Small intestine (tissue), 7 donors: ENCODE data around the gene PSMD5. TPM values are rescaled to one million over a fixed set of nuclear protein-coding genes. Genes with fewer than 3 reads are reported as not detected.
A peak's percentile ranks its signal among the peaks of the same experiment; 100 is the strongest.

Experiments used
- DNase-seq, 2 donors: peaks; one replicate each; pipeline versions ENCODE4 v3.0.0 to v3.0.0-alpha.2; 2013
- FAIRE-seq: peaks from 2 replicates; lab custom pipeline; 2012; peaks lifted over from hg19 to GRCh38; lab: Jason Lieb, UNC
- H3K27ac ChIP-seq, 3 donors: one replicate each; pipeline ENCODE4 v1.5.1; 2013; ENCODE audit warnings: low read length in 2 of 3, mild to moderate bottlenecking in 2 of 3, control low read depth in 1 of 3, inconsistent platforms in 1 of 3, low read depth in 1 of 3, moderate library complexity in 1 of 3
- H3K27me3 ChIP-seq, 3 donors: one replicate each; pipeline ENCODE4 v1.6.1; 2013; ENCODE audit warnings: low read length in 3 of 3, inconsistent platforms in 1 of 3; ENCODE audit not compliant: control insufficient read depth in 3 of 3, insufficient read depth in 3 of 3
- H3K36me3 ChIP-seq, 3 donors: one replicate each; pipeline ENCODE4 v1.6.1; 2013; ENCODE audit warnings: low read length in 3 of 3, inconsistent platforms in 1 of 3, low read depth in 1 of 3, mild to moderate bottlenecking in 1 of 3, moderate library complexity in 1 of 3; ENCODE audit not compliant: control insufficient read depth in 3 of 3, insufficient read depth in 2 of 3
- H3K4me1 ChIP-seq, 3 donors: one replicate each; pipeline ENCODE4 v1.6.1; 2013; ENCODE audit warnings: low read length in 2 of 3, inconsistent platforms in 1 of 3, low read depth in 1 of 3, mild to moderate bottlenecking in 1 of 3, moderate library complexity in 1 of 3; ENCODE audit not compliant: control insufficient read depth in 3 of 3, insufficient read depth in 2 of 3
- H3K4me3 ChIP-seq, 3 donors: one replicate each; pipeline ENCODE4 v1.5.1; 2013; ENCODE audit warnings: low read length in 3 of 3, control low read depth in 1 of 3, inconsistent platforms in 1 of 3, low read depth in 1 of 3, mild to moderate bottlenecking in 1 of 3, moderate library complexity in 1 of 3
- H3K9me3 ChIP-seq, 2 donors: one replicate each; pipeline ENCODE4 v1.6.1; 2013; ENCODE audit warnings: low read depth in 1 of 2, low read length in 1 of 2; ENCODE audit not compliant: control insufficient read depth in 2 of 2, insufficient read depth in 1 of 2
- WGBS, 3 donors: extraction: QIAGEN DNeasy Blood & Tissue Kit; methylation state at CpG; one replicate each; pipeline ENCODE4 v1.1.7; 2013; 5-methylcytosine and 5-hydroxymethylcytosine counted together
- polyA plus RNA-seq, 4 donors: library from polyadenylated mRNA; stranded (reverse) in 3 of 4; unstranded in 1 of 4; fragments of 200-250 nt in 3 of 4; fragments of 120-200 nt in 1 of 4; gene quantifications; one replicate each; pipeline versions ENCODE4 v1.2.1 to v1.2.3, GENCODE V29; 2013
- donor health status: healthy with polysubstance abuse.
- donor health status: control.
- donor health status: control.
- donor health status: Bipolar disorder and iron deficiency.
- donor health status: healthy.

Gene PSMD5
- polyA plus RNA-seq, 4 donors = 15.4 to 26.7 (median 16.7) TPM

- Histone ChIP-seq H3K27me3 (no peaks in the 10 kb centered on the region), H3K9me3 (no peaks in the 10 kb centered on the region), H3K4me1 (no peaks in the 10 kb centered on the region), H3K36me3 (peaks cover 0 to 65% (median 5%) of the 10 kb centered on the region in 3 donors), H3K4me3 (no peak overlapping the region), H3K27ac (no peak overlapping the region)
- 29 to 69% (median 66%) methylated on average over 7 of the region's 7 CpGs for WGBS, 3 donors
- FAIRE-seq (no peak), DNase-seq (no peak)
These were observed 14.8 kb upstream of the PSMD5 start for GRCh38 chr9:120857481-120857880.

- DNase-seq = peak in 1 of 2 donors; percentile 78
- Histone ChIP-seq H3K27ac (no peak overlapping the region), H3K9me3 (no peaks in the 10 kb centered on the region), H3K27me3 (no peaks in the 10 kb centered on the region), H3K4me3 (no peak overlapping the region), H3K36me3 (peaks cover 0 to 60% (median 5%) of the 10 kb centered on the region in 3 donors), H3K4me1 (no peaks in the 10 kb centered on the region)
- WGBS, 3 donors = 13 to 55% (median 52%) methylated on average over 4 of the region's 4 CpGs
- FAIRE-seq = no peak
These were observed 14.0 kb upstream of the PSMD5 start for GRCh38 chr9:120856700-120857099.

GRCh38 chr9:120855827-120856670 is 13.3 kb upstream of the PSMD5 start:
- H3K27ac ChIP-seq = no peak overlapping the region
- no peaks in the 10 kb centered on the region for H3K27me3 ChIP-seq
- DNase-seq (no peak), FAIRE-seq (no peak)
- WGBS, 3 donors = 84 to 92% (median 88%) methylated on average over 7 of the region's 7 CpGs
- H3K4me1 ChIP-seq = no peaks in the 10 kb centered on the region
- H3K4me3 ChIP-seq = no peak overlapping the region
- no peaks in the 10 kb centered on the region for H3K9me3 ChIP-seq
- H3K36me3 ChIP-seq = peaks cover 0 to 60% (median 5%) of the 10 kb centered on the region in 3 donors

GRCh38 chr9:120854596-120855327 is 12.0 kb upstream of the PSMD5 start:
- Histone ChIP-seq H3K36me3 (peaks cover 0 to 52% (median 0%) of the 10 kb centered on the region in 3 donors), H3K4me3 (no peak overlapping the region), H3K27me3 (no peaks in the 10 kb centered on the region), H3K4me1 (no peaks in the 10 kb centered on the region), H3K27ac (no peak overlapping the region), H3K9me3 (no peaks in the 10 kb centered on the region)
- FAIRE-seq (no peak), DNase-seq (no peak)
- WGBS, 3 donors = 80 to 87% (median 82%) methylated on average over 3 of the region's 3 CpGs

- no peak overlapping the region for H3K27ac ChIP-seq
- H3K27me3 ChIP-seq = no peaks in the 10 kb centered on the region
- H3K4me1 ChIP-seq = no peaks in the 10 kb centered on the region
- H3K9me3 ChIP-seq = no peaks in the 10 kb centered on the region
- no peak overlapping the region for H3K4me3 ChIP-seq
- DNase-seq (no peak), FAIRE-seq (no peak)
- peaks cover 0 to 42% (median 0%) of the 10 kb centered on the region in 3 donors for H3K36me3 ChIP-seq
- WGBS, 3 donors = 88 to 93% (median 89%) methylated on average over 6 of the region's 6 CpGs
These were observed 10.5 kb upstream of the PSMD5 start for GRCh38 chr9:120853198-120853597.

GRCh38 chr9:120852240-120853010 is 9.7 kb upstream of the PSMD5 start:
- H3K4me3 ChIP-seq = no peak overlapping the region
- H3K27ac ChIP-seq = no peak overlapping the region
- H3K36me3 ChIP-seq = peaks cover 0 to 34% (median 0%) of the 10 kb centered on the region in 3 donors
- no peaks in the 10 kb centered on the region for H3K27me3 ChIP-seq
- no peaks in the 10 kb centered on the region for H3K4me1 ChIP-seq
- H3K9me3 ChIP-seq = no peaks in the 10 kb centered on the region
- whole genome bisulfite sequencing, 3 donors = 76 to 87% (median 76%) methylated on average over 5 of the region's 5 CpGs
- FAIRE-seq (no peak), DNase-seq (no peak)

DNA sequence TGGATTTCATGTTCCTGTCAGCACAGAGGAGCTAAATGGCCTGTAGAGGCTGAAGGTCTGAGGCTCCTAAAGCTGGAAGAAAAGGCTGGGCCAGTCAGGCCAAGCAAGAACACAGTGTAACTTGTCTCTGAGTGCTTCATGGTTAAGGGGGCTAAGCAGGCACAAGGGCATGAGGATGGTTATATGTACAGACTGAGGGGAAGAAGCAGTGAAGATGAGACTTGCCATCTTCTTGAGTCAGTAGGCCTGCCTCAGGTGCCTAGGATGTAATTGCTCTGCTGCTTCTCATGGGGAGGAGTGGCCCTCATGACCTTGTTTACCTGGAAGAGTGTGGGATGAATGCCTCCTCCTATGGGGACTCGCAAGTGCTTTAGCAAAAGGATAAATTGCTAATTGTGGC is 8.7 kb upstream of the PSMD5 start:
- Histone ChIP-seq H3K27ac (no peak overlapping the region), H3K9me3 (no peaks in the 10 kb centered on the region), H3K36me3 (peaks cover 0 to 31% (median 0%) of the 10 kb centered on the region in 3 donors), H3K4me3 (no peak overlapping the region), H3K27me3 (no peaks in the 10 kb centered on the region), H3K4me1 (no peaks in the 10 kb centered on the region)
- DNase-seq (no peak), FAIRE-seq (no peak)
- 98 to 100% (median 100%) methylated on average over 1 of the region's 1 CpG for WGBS, 3 donors

- Histone ChIP-seq H3K4me3 (no peak overlapping the region), H3K27ac (no peak overlapping the region), H3K36me3 (peaks cover 0 to 29% (median 0%) of the 10 kb centered on the region in 3 donors), H3K4me1 (no peaks in the 10 kb centered on the region), H3K27me3 (no peaks in the 10 kb centered on the region), H3K9me3 (no peaks in the 10 kb centered on the region)
- DNase-seq (no peak), FAIRE-seq (no peak)
- 94 to 99% (median 95%) methylated on average over 3 of the region's 3 CpGs for WGBS, 3 donors
These were observed 7.6 kb upstream of the PSMD5 start for GRCh38 chr9:120850315-120850714.
